DND-41 (cell line): Measurements from ENCODE around the gene DCAF4.

Experiments
- CTCF ChIP-seq: IDR thresholded peaks from 2 replicates; pipeline ENCODE4 v1.5.1; 2012; ENCODE audit warnings: borderline replicate concordance, low read length, moderate library complexity, mild to moderate bottlenecking; ENCODE audit not compliant: poor library complexity, severe bottlenecking; ENCODE audit errors: extremely low read depth
- EZH2 ChIP-seq: IDR thresholded peaks from 3 replicates; pipeline ENCODE4 v1.6.1; 2012; ENCODE audit warnings: borderline replicate concordance, low read depth, mild to moderate bottlenecking, moderate library complexity, low read length, inconsistent platforms; ENCODE audit not compliant: severe bottlenecking

DNA sequence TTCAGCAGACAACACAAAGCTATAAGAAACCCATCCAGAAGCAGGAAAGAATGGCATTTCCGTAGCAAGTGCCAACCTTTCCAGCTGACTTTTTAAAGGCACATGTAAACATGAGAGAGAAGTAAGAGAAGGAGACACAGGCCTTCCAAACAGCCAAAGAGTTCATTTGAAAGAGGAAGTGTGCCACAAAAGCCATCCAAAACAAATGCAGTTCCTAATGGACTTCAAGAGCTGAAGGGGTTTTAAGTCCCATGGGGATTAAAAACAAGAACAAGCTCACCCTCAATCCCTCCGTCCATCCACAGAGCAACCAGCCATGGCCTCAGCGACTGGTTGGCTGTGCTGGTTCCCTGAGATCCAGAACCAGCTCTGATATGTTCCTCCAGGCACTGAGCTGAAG lies 27.8 kb upstream of the DCAF4 start:
- no peak for TF ChIP-seq CTCF
- no peak for TF ChIP-seq EZH2
